Measurements from ENCODE around the gene BABAM2.
A peak's percentile ranks its signal among the peaks of the same experiment; 100 is the strongest.
"Not testable (repeated sequence)": the region's sequence is repeated elsewhere in the genome, so short reads cannot be mapped to it uniquely, and the experiment has no call there.

The BABAM2 gene

GRCh38 chr2:28009732-28010131 is 119.2 kb downstream of the BABAM2 start:
- Mint-ChIP-seq H3K4me3 (no peak overlapping the region), H3K36me3 (ENCODE audit: low read depth) (no peaks in the 10 kb centered on the region), H3K27me3 (no peaks in the 10 kb centered on the region), H3K27ac (no peak overlapping the region), H3K9me3 (no peaks in the 10 kb centered on the region), H3K4me1 (no peaks in the 10 kb centered on the region)
- DNase-seq = no peak
- ATAC-seq = no peak

GRCh38 chr2:28011322-28011737 is 120.8 kb downstream of the BABAM2 start:
- DNase-seq (no peak), ATAC-seq (no peak)
- Mint-ChIP-seq H3K27ac (no peak overlapping the region), H3K4me1 (no peaks in the 10 kb centered on the region), H3K9me3 (no peaks in the 10 kb centered on the region), H3K27me3 (no peaks in the 10 kb centered on the region), H3K36me3 (ENCODE audit: low read depth) (no peaks in the 10 kb centered on the region), H3K4me3 (no peak overlapping the region)

- DNase-seq, H3K4me3 Mint-ChIP-seq, H3K4me1 Mint-ChIP-seq, H3K9me3 Mint-ChIP-seq, H3K27ac Mint-ChIP-seq, H3K27me3 Mint-ChIP-seq, ATAC-seq: not testable (repeated sequence)
- peaks cover 12% of the 10 kb centered on the region for H3K36me3 Mint-ChIP-seq (ENCODE audit: low read depth)
Measured at GRCh38 chr2:28018474-28018873, 127.9 kb downstream of the BABAM2 start.

GRCh38 chr2:28019521-28019920 is 129.0 kb downstream of the BABAM2 start:
- not testable (repeated sequence) for H3K27me3 Mint-ChIP-seq, H3K4me1 Mint-ChIP-seq, H3K27ac Mint-ChIP-seq, H3K9me3 Mint-ChIP-seq, ATAC-seq, DNase-seq, H3K4me3 Mint-ChIP-seq
- H3K36me3 Mint-ChIP-seq (ENCODE audit: low read depth) = peaks cover 14% of the 10 kb centered on the region

- Mint-ChIP-seq H3K4me3 (no peak overlapping the region), H3K9me3 (peaks cover 10% of the 10 kb centered on the region), H3K4me1 (peaks cover 2% of the 10 kb centered on the region), H3K36me3 (ENCODE audit: low read depth) (peaks cover 32% of the 10 kb centered on the region), H3K27me3 (no peaks in the 10 kb centered on the region), H3K27ac (no peak overlapping the region)
- ATAC-seq (no peak), DNase-seq (no peak)
Measured at GRCh38 chr2:28021898-28022297, 131.4 kb downstream of the BABAM2 start.

GRCh38 chr2:28025123-28025522 is 134.6 kb downstream of the BABAM2 start:
- no peaks in the 10 kb centered on the region for H3K27me3 Mint-ChIP-seq
- DNase-seq (no peak), ATAC-seq (no peak)
- H3K4me3 Mint-ChIP-seq = no peak overlapping the region
- peaks cover 32% of the 10 kb centered on the region for H3K36me3 Mint-ChIP-seq (ENCODE audit: low read depth)
- H3K4me1 Mint-ChIP-seq = peaks cover 2% of the 10 kb centered on the region
- H3K9me3 Mint-ChIP-seq = peaks cover 7% of the 10 kb centered on the region
- no peak overlapping the region for H3K27ac Mint-ChIP-seq

GRCh38 chr2:28026230-28026629 is 135.7 kb downstream of the BABAM2 start:
- not testable (repeated sequence) for H3K9me3 Mint-ChIP-seq, DNase-seq, H3K4me1 Mint-ChIP-seq, H3K27ac Mint-ChIP-seq, ATAC-seq, H3K4me3 Mint-ChIP-seq, H3K27me3 Mint-ChIP-seq
- peaks cover 32% of the 10 kb centered on the region for H3K36me3 Mint-ChIP-seq (ENCODE audit: low read depth)

GRCh38 chr2:28028025-28028424 is 137.5 kb downstream of the BABAM2 start:
- no peak for DNase-seq
- Mint-ChIP-seq H3K27me3 (no peaks in the 10 kb centered on the region), H3K27ac (no peak overlapping the region), H3K9me3 (peaks cover 7% of the 10 kb centered on the region), H3K4me1 (no peaks in the 10 kb centered on the region), H3K36me3 (ENCODE audit: low read depth) (peaks cover 27% of the 10 kb centered on the region), H3K4me3 (no peak overlapping the region)
- no peak for ATAC-seq

GRCh38 chr2:28030600-28030999 is 140.1 kb downstream of the BABAM2 start:
- H3K36me3 Mint-ChIP-seq (ENCODE audit: low read depth) = peaks cover 17% of the 10 kb centered on the region
- peaks cover 3% of the 10 kb centered on the region for H3K4me1 Mint-ChIP-seq
- no peak overlapping the region for H3K27ac Mint-ChIP-seq
- no peak overlapping the region for H3K4me3 Mint-ChIP-seq
- ATAC-seq = no peak
- H3K9me3 Mint-ChIP-seq = peaks cover 7% of the 10 kb centered on the region
- H3K27me3 Mint-ChIP-seq = no peaks in the 10 kb centered on the region
- DNase-seq = no peak

GRCh38 chr2:28032816-28033215 is 142.3 kb downstream of the BABAM2 start:
- Mint-ChIP-seq H3K27me3 (no peaks in the 10 kb centered on the region), H3K27ac (no peak overlapping the region), H3K36me3 (ENCODE audit: low read depth) (peaks cover 2% of the 10 kb centered on the region), H3K4me3 (no peak overlapping the region), H3K9me3 (no peaks in the 10 kb centered on the region), H3K4me1 (peaks cover 5% of the 10 kb centered on the region)
- ATAC-seq = peak; percentile 57
- no peak for DNase-seq

GRCh38 chr2:28034696-28035095 is 144.2 kb downstream of the BABAM2 start:
- no peaks in the 10 kb centered on the region for H3K27me3 Mint-ChIP-seq
- ATAC-seq = no peak
- H3K4me3 Mint-ChIP-seq = no peak overlapping the region
- no peak for DNase-seq
- H3K9me3 Mint-ChIP-seq = no peaks in the 10 kb centered on the region
- peaks cover 2% of the 10 kb centered on the region for H3K36me3 Mint-ChIP-seq (ENCODE audit: low read depth)
- no peak overlapping the region for H3K27ac Mint-ChIP-seq
- peaks cover 10% of the 10 kb centered on the region for H3K4me1 Mint-ChIP-seq

- Mint-ChIP-seq H3K36me3 (ENCODE audit: low read depth) (peaks cover 3% of the 10 kb centered on the region), H3K27ac (no peak overlapping the region), H3K9me3 (no peaks in the 10 kb centered on the region), H3K27me3 (no peaks in the 10 kb centered on the region), H3K4me1 (peaks cover 10% of the 10 kb centered on the region), H3K4me3 (no peak overlapping the region)
- DNase-seq (no peak), ATAC-seq (no peak)
Measured at GRCh38 chr2:28035163-28035690, 144.7 kb downstream of the BABAM2 start.

GRCh38 chr2:28035816-28036215 is 145.3 kb downstream of the BABAM2 start:
- no peak for ATAC-seq
- H3K9me3 Mint-ChIP-seq = no peaks in the 10 kb centered on the region

GRCh38 chr2:28036307-28036706 is 145.8 kb downstream of the BABAM2 start:
- H3K27me3 Mint-ChIP-seq = no peaks in the 10 kb centered on the region
- DNase-seq (no peak), ATAC-seq (no peak)
- peaks cover 3% of the 10 kb centered on the region for H3K36me3 Mint-ChIP-seq (ENCODE audit: low read depth)
- H3K27ac Mint-ChIP-seq = no peak overlapping the region
- no peaks in the 10 kb centered on the region for H3K9me3 Mint-ChIP-seq
- no peak overlapping the region for H3K4me3 Mint-ChIP-seq
- H3K4me1 Mint-ChIP-seq = peaks cover 10% of the 10 kb centered on the region

More at GRCh38 chr2:28035816-28036215, 145.3 kb downstream of the BABAM2 start:
- Mint-ChIP-seq H3K4me3 (no peak overlapping the region), H3K36me3 (ENCODE audit: low read depth) (peaks cover 3% of the 10 kb centered on the region), H3K27me3 (no peaks in the 10 kb centered on the region), H3K27ac (no peak overlapping the region), H3K4me1 (peaks cover 10% of the 10 kb centered on the region)
- DNase-seq = no peak

- Mint-ChIP-seq H3K4me1 (peaks cover 7% of the 10 kb centered on the region), H3K27me3 (no peaks in the 10 kb centered on the region), H3K27ac (no peak overlapping the region), H3K36me3 (ENCODE audit: low read depth) (peaks cover 10% of the 10 kb centered on the region), H3K4me3 (no peak overlapping the region), H3K9me3 (no peaks in the 10 kb centered on the region)
- DNase-seq (no peak), ATAC-seq (no peak)
Measured at GRCh38 chr2:28038722-28039121, 148.2 kb downstream of the BABAM2 start.
